Memory B cell (primary cell): Measurements from ENCODE around the gene TOR1AIP2.
"Not testable (repeated sequence)": the region's sequence is repeated elsewhere in the genome, so short reads cannot be mapped to it uniquely, and the experiment has no call there.

ENCODE experiments used
- ATAC-seq: fragments of 150-1000 bp; cut with Tn5 transposase; 2 replicates; pipeline ENCODE4 v1.10.0; 2021; ENCODE audit warnings: low read depth, mild to moderate bottlenecking, moderate library complexity
- DNase-seq, 2 donors: peaks; one replicate each; pipeline ENCODE4 v3.0.0; 2022; ENCODE audit warnings: low spot score in 2 of 2
- H3K27ac Mint-ChIP-seq: one replicate; pipeline ENCODE4 v1.8.0; 2022; ENCODE audit warnings: mild to moderate bottlenecking, moderate library complexity, mixed read lengths
- H3K27me3 Mint-ChIP-seq: one replicate; pipeline ENCODE4 v1.8.0; 2022; ENCODE audit warnings: mixed read lengths
- H3K36me3 Mint-ChIP-seq: one replicate; pipeline ENCODE4 v1.8.0; 2022; ENCODE audit warnings: mild to moderate bottlenecking, mixed read lengths
- H3K4me1 Mint-ChIP-seq: one replicate; pipeline ENCODE4 v1.8.0; 2022; ENCODE audit warnings: mixed read lengths
- H3K4me3 Mint-ChIP-seq: one replicate; pipeline ENCODE4 v1.8.0; 2022; ENCODE audit warnings: mild to moderate bottlenecking, moderate library complexity, mixed read lengths
- H3K9me3 Mint-ChIP-seq: one replicate; pipeline ENCODE4 v1.8.0; 2022; ENCODE audit warnings: mixed read lengths

The TOR1AIP2 gene

GRCh38 chr1:179865377-179865776 lies 12.2 kb downstream of the TOR1AIP2 start:
- Mint-ChIP-seq H3K27ac (no peak overlapping the region), H3K27me3 (no peaks in the 10 kb centered on the region), H3K9me3 (no peaks in the 10 kb centered on the region), H3K36me3 (peaks cover 11% of the 10 kb centered on the region), H3K4me3 (no peak overlapping the region), H3K4me1 (peaks cover 7% of the 10 kb centered on the region)
- ATAC-seq (no peak), DNase-seq (no peak)

- ATAC-seq (no peak), DNase-seq (no peak)
- Mint-ChIP-seq H3K27ac (no peak overlapping the region), H3K36me3 (peaks cover 19% of the 10 kb centered on the region), H3K27me3 (no peaks in the 10 kb centered on the region), H3K4me3 (no peak overlapping the region), H3K9me3 (no peaks in the 10 kb centered on the region), H3K4me1 (peaks cover 2% of the 10 kb centered on the region)
Observed at GRCh38 chr1:179860652-179861051, 17.0 kb downstream of the TOR1AIP2 start.

GRCh38 chr1:179857009-179857408 lies 20.6 kb downstream of the TOR1AIP2 start:
- Mint-ChIP-seq H3K36me3 (peaks cover 18% of the 10 kb centered on the region), H3K27me3 (no peaks in the 10 kb centered on the region), H3K9me3 (no peaks in the 10 kb centered on the region), H3K4me3 (no peak overlapping the region), H3K4me1 (peaks cover 2% of the 10 kb centered on the region), H3K27ac (no peak overlapping the region)
- DNase-seq: no peak
- ATAC-seq: no peak

GRCh38 chr1:179856296-179856695 lies 21.3 kb downstream of the TOR1AIP2 start:
- Mint-ChIP-seq H3K4me3 (no peak overlapping the region), H3K27ac (no peak overlapping the region), H3K4me1 (peaks cover 2% of the 10 kb centered on the region), H3K9me3 (no peaks in the 10 kb centered on the region), H3K36me3 (peaks cover 19% of the 10 kb centered on the region), H3K27me3 (no peaks in the 10 kb centered on the region)
- ATAC-seq (no peak), DNase-seq (no peak)

GRCh38 chr1:179855831-179856230 lies 21.8 kb downstream of the TOR1AIP2 start:
- not testable (repeated sequence) for H3K27me3 Mint-ChIP-seq, ATAC-seq, H3K27ac Mint-ChIP-seq, DNase-seq, H3K9me3 Mint-ChIP-seq, H3K4me1 Mint-ChIP-seq, H3K4me3 Mint-ChIP-seq
- peaks cover 20% of the 10 kb centered on the region for H3K36me3 Mint-ChIP-seq

GRCh38 chr1:179853102-179853501 lies 24.5 kb downstream of the TOR1AIP2 start:
- no peaks in the 10 kb centered on the region for H3K27me3 Mint-ChIP-seq
- no peak overlapping the region for H3K4me3 Mint-ChIP-seq
- no peak overlapping the region for H3K27ac Mint-ChIP-seq
- no peaks in the 10 kb centered on the region for H3K9me3 Mint-ChIP-seq
- H3K36me3 Mint-ChIP-seq: peaks cover 23% of the 10 kb centered on the region
- no peaks in the 10 kb centered on the region for H3K4me1 Mint-ChIP-seq
- no peak for DNase-seq
- ATAC-seq: no peak

- H3K4me1 Mint-ChIP-seq: no peaks in the 10 kb centered on the region
- H3K9me3 Mint-ChIP-seq: no peaks in the 10 kb centered on the region
- no peak overlapping the region for H3K4me3 Mint-ChIP-seq
- ATAC-seq (no peak), DNase-seq (no peak)
- peaks cover 30% of the 10 kb centered on the region for H3K36me3 Mint-ChIP-seq
- H3K27me3 Mint-ChIP-seq: no peaks in the 10 kb centered on the region
- H3K27ac Mint-ChIP-seq: no peak overlapping the region
Observed at GRCh38 chr1:179848233-179848632, 29.4 kb downstream of the TOR1AIP2 start.

GRCh38 chr1:179840107-179840506 lies 37.5 kb downstream of the TOR1AIP2 start:
- Mint-ChIP-seq H3K27ac (no peak overlapping the region), H3K4me1 (no peaks in the 10 kb centered on the region), H3K4me3 (no peak overlapping the region), H3K9me3 (no peaks in the 10 kb centered on the region), H3K36me3 (peaks cover 14% of the 10 kb centered on the region), H3K27me3 (no peaks in the 10 kb centered on the region)
- no peak for DNase-seq
- no peak for ATAC-seq

GRCh38 chr1:179836686-179837445 lies 40.7 kb downstream of the TOR1AIP2 start:
- H3K9me3 Mint-ChIP-seq, H3K27ac Mint-ChIP-seq, DNase-seq, H3K36me3 Mint-ChIP-seq, H3K4me3 Mint-ChIP-seq, H3K27me3 Mint-ChIP-seq, ATAC-seq, H3K4me1 Mint-ChIP-seq: not testable (repeated sequence)

GRCh38 chr1:179831852-179832699 lies 45.5 kb downstream of the TOR1AIP2 start:
- ATAC-seq (no peak), DNase-seq (no peak)
- peaks cover 4% of the 10 kb centered on the region for H3K36me3 Mint-ChIP-seq
- peaks cover 13% of the 10 kb centered on the region for H3K4me1 Mint-ChIP-seq
- no peak overlapping the region for H3K27ac Mint-ChIP-seq
- peaks cover 2% of the 10 kb centered on the region for H3K27me3 Mint-ChIP-seq
- H3K4me3 Mint-ChIP-seq: no peak overlapping the region
- no peaks in the 10 kb centered on the region for H3K9me3 Mint-ChIP-seq

GRCh38 chr1:179831225-179831624 lies 46.4 kb downstream of the TOR1AIP2 start:
- Mint-ChIP-seq H3K4me3 (no peak overlapping the region), H3K9me3 (no peaks in the 10 kb centered on the region), H3K27ac (no peak overlapping the region), H3K36me3 (peaks cover 4% of the 10 kb centered on the region), H3K4me1 (peaks cover 13% of the 10 kb centered on the region), H3K27me3 (peaks cover 5% of the 10 kb centered on the region)
- no peak for ATAC-seq
- DNase-seq: no peak

GRCh38 chr1:179828554-179829110 lies 49.0 kb downstream of the TOR1AIP2 start:
- Mint-ChIP-seq H3K36me3 (peaks cover 3% of the 10 kb centered on the region), H3K4me3 (no peak overlapping the region), H3K27me3 (peaks cover 13% of the 10 kb centered on the region), H3K9me3 (no peaks in the 10 kb centered on the region), H3K4me1 (peaks cover 13% of the 10 kb centered on the region), H3K27ac (no peak overlapping the region)
- ATAC-seq (no peak), DNase-seq (no peak)

- DNase-seq: no peak
- ATAC-seq: no peak
- H3K4me3 Mint-ChIP-seq: no peak overlapping the region
- peaks cover 3% of the 10 kb centered on the region for H3K36me3 Mint-ChIP-seq
- H3K27ac Mint-ChIP-seq: no peak overlapping the region
- no peaks in the 10 kb centered on the region for H3K9me3 Mint-ChIP-seq
- peaks cover 11% of the 10 kb centered on the region for H3K4me1 Mint-ChIP-seq
- H3K27me3 Mint-ChIP-seq: peaks cover 13% of the 10 kb centered on the region
Observed at GRCh38 chr1:179826626-179827280, 50.9 kb downstream of the TOR1AIP2 start.
